HG03066 (cell line): ENCODE results near the gene LGR6.
"Not testable (repeated sequence)": the region's sequence is repeated elsewhere in the genome, so short reads cannot be mapped to it uniquely, and the experiment has no call there.

Source experiments
- ATAC-seq: cut with Tn5 transposase; IDR thresholded peaks from one replicate; pipeline ENCODE4 v1.9.1; 2021; ENCODE audit warnings: low read depth; ENCODE audit not compliant: unreplicated experiment

LGR6 gene

GRCh38 chr1:202159534-202160371 is 33.8 kb upstream of the LGR6 start:
- ATAC-seq = peak; percentile 18

- ATAC-seq = peak; percentile 37
Observed at GRCh38 chr1:202160377-202160940, 33.1 kb upstream of the LGR6 start, which contains the start of gene PTPN7. Gene PTPN7, minus strand, starts transcription at chr1:202160602. Its CDS starts 1,200 bp downstream, at chr1:202159402.

- no peak for ATAC-seq
Observed at GRCh38 chr1:202161151-202162046, 32.2 kb upstream of the LGR6 start.

GRCh38 chr1:202162047-202162417 is 31.6 kb upstream of the LGR6 start:
- ATAC-seq = no peak

- no peak for ATAC-seq
Observed at GRCh38 chr1:202162418-202163280, 30.9 kb upstream of the LGR6 start.

- no peak for ATAC-seq
Observed at GRCh38 chr1:202163281-202164270, 30.0 kb upstream of the LGR6 start.

- ATAC-seq = peak; percentile 50
Observed at GRCh38 chr1:202164271-202165037, 29.1 kb upstream of the LGR6 start.

GRCh38 chr1:202165267-202165941 is 28.2 kb upstream of the LGR6 start:
- no peak for ATAC-seq

GRCh38 chr1:202165942-202166843 is 27.4 kb upstream of the LGR6 start:
- no peak for ATAC-seq

- not testable (repeated sequence) for ATAC-seq
Observed at GRCh38 chr1:202167054-202167453, 26.5 kb upstream of the LGR6 start.

GRCh38 chr1:202167708-202168415 is 25.7 kb upstream of the LGR6 start:
- no peak for ATAC-seq

GRCh38 chr1:202168861-202169260 is 24.7 kb upstream of the LGR6 start:
- ATAC-seq = no peak

GRCh38 chr1:202170726-202171125 is 22.9 kb upstream of the LGR6 start:
- ATAC-seq = no peak

- ATAC-seq = no peak
Observed at GRCh38 chr1:202171292-202172014, 22.1 kb upstream of the LGR6 start.

GRCh38 chr1:202172015-202172355 is 21.6 kb upstream of the LGR6 start:
- ATAC-seq = no peak

GRCh38 chr1:202173993-202174392 is 19.6 kb upstream of the LGR6 start:
- ATAC-seq = no peak
